ENCODE measurements around the gene CFAP46. TPM values are rescaled to one million over a fixed set of nuclear protein-coding genes. Genes with fewer than 3 reads are reported as not detected.

Gene CFAP46
- total RNA-seq, 6 donors from 2014 or later: 0.60 to 28.3 (median 8.0) TPM

DNA sequence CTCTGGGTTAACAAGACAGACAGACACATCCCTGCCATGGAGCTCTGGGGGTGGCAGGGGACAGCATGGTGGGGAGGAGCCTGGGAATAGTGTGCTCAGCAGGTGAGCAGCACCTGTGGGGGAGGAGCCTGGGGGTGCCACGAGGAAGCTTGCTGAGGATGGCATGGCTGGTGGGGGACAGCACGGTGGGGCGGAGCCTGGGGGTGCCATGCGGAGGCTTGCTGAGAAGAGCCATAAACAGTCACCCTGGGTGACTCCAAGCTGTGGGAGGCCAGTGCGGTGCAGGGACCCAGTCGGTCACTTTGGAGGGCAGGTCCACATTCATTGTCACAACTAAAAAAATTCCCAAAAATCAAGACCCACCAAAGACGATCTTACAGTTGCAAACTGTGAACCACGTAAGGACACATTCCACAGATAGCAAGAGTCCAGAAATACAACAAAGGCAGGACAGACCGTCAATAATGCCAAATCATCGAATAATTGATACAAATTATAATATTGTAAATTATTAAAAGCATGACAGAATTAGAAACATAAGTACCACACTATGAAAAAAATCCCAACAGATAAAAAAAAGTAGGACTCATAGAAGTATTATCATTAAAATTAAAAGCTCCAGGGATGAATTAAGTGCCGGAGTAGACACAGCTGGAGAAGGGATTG lies 180.8 kb downstream of the CFAP46 start:
- Histone ChIP-seq H3K27ac (no peak overlapping the region), H3K36me3 (peaks cover 0 to 53% (median 23%) of the 10 kb centered on the region in 4 donors), H3K4me1 (no peaks in the 10 kb centered on the region), H3K9me3 (no peaks in the 10 kb centered on the region), H3K4me3 (no peak overlapping the region), H3K27me3 (no peaks in the 10 kb centered on the region)
- no peak for ATAC-seq (ENCODE audit: low FRiP score in 2 of 2)
- TF ChIP-seq POLR2A (IDR thresholded peaks at IDR 0.05) (no peak), EP300 (IDR thresholded peaks at IDR 0.05) (no peak), POLR2AphosphoS5 (IDR thresholded peaks at IDR 0.05) (no peak)
- TF ChIP-seq, protein P1, sequence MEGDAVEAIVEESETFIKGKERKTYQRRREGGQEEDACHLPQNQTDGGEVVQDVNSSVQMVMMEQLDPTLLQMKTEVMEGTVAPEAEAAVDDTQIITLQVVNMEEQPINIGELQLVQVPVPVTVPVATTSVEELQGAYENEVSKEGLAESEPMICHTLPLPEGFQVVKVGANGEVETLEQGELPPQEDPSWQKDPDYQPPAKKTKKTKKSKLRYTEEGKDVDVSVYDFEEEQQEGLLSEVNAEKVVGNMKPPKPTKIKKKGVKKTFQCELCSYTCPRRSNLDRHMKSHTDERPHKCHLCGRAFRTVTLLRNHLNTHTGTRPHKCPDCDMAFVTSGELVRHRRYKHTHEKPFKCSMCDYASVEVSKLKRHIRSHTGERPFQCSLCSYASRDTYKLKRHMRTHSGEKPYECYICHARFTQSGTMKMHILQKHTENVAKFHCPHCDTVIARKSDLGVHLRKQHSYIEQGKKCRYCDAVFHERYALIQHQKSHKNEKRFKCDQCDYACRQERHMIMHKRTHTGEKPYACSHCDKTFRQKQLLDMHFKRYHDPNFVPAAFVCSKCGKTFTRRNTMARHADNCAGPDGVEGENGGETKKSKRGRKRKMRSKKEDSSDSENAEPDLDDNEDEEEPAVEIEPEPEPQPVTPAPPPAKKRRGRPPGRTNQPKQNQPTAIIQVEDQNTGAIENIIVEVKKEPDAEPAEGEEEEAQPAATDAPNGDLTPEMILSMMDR (IDR thresholded peaks at IDR 0.05): no peak
- 93 to 94% methylated on average over 7 to 11 of the region's 11 CpGs for WGBS, 2 donors
- peak in 1 of 2 donors; percentile 54 for DNase-seq

DNA sequence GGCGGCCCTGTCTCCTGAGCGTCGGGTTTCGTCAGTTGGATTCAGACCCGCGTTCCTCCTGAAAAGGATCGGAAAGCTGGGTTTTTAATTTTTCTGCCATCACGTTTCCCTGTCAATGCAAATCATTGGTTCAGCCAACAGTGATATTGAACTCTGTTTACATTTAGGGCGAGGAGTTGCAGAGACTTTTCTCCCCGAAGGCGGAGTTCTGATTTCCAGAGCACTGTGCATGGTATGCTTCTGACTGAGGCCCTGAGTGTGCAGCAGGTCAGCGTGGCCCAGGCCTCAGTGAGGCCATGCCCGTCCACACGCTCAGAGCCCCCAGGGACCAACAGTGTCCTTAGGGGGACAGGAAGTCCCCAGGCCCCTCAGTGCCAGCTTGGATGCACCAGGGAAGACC lies 183.5 kb downstream of the CFAP46 start:
- peaks cover 4 to 67% (median 32%) of the 10 kb centered on the region in 4 donors for H3K36me3 ChIP-seq
- 95 to 96% methylated on average over 11 to 14 of the region's 14 CpGs for WGBS, 2 donors
- no peak overlapping the region for H3K27ac ChIP-seq

More for the DNA sequence above, 183.5 kb downstream of the CFAP46 start:
- no peak for ATAC-seq (ENCODE audit: low FRiP score in 2 of 2)
- Histone ChIP-seq H3K9me3 (no peaks in the 10 kb centered on the region), H3K27me3 (no peaks in the 10 kb centered on the region), H3K4me3 (no peak overlapping the region), H3K4me1 (no peaks in the 10 kb centered on the region)
- DNase-seq: no peak
- TF ChIP-seq, protein P1 (IDR thresholded peaks at IDR 0.05): no peak
- TF ChIP-seq POLR2AphosphoS5 (IDR thresholded peaks at IDR 0.05) (no peak), POLR2A (IDR thresholded peaks at IDR 0.05) (no peak), EP300 (IDR thresholded peaks at IDR 0.05) (no peak)

Other genes with a start within 250 kb of the CFAP46 start
- not detected for gene NKX6-2, start 156.4 kb downstream of the CFAP46 start, total RNA-seq
- 1 to 10 TPM in 1 of 6 donors, under 1 TPM in 4, not detected in 1; 0.30 to 1.0 (median 0.39) TPM for gene ADGRA1, start 145.4 kb upstream of the CFAP46 start, total RNA-seq
- gene KNDC1, start 217.6 kb upstream of the CFAP46 start, total RNA-seq: 10 to 100 TPM in 4 of 6 donors, 1 to 10 TPM in 2; 7.1 to 30.3 (median 15.5) TPM

All from upper lobe of left lung (tissue), 6 donors.